ENCODE data around the gene DUSP28.
"Not testable (repeated sequence)": the region's sequence is repeated elsewhere in the genome, so short reads cannot be mapped to it uniquely, and the experiment has no call there.

Gene DUSP28

DNA sequence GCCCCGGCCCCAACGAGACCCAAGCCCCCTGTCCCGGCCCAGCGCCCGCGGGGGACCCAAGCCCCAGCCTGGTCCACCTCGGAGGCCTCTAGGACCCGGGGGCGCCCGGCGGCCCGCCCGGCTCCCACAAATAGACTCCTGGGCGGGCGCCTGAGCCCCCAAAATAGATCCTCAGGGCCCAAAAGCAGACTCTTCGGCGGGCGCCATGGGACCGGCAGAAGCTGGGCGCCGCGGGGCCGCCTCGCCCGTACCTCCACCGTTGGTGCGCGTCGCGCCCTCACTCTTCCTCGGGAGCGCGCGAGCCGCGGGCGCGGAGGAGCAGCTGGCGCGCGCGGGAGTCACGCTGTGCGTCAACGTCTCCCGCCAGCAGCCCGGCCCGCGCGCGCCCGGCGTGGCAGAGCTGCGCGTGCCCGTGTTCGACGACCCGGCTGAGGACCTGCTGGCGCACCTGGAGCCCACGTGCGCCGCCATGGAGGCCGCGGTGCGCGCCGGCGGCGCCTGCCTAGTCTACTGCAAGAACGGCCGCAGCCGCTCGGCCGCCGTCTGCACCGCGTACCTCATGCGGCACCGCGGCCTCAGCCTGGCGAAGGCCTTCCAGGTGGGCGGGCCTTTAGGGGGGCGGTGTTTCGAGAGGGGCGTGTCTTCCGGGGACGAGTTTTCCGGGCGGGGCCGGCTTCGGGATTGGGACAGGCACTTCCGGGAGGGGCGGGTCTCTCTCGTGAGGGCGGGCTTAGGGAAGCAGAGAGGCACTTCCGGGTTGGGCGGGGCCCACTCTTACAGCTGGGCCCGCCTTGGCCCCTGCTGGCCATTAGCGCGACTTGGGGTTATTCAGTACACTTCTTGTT, 545 bp downstream of the DUSP28 start (continued):
- no peak for TF ChIP-seq ZNF792 (tag by site-specific recombination; IDR thresholded peaks at IDR 0.05)
- TF ChIP-seq ZNF394 (tag by site-specific recombination; IDR thresholded peaks at IDR 0.05; ENCODE audit: borderline replicate concordance), result 0 out of 2 replicates have a peak, but pooled peaks have one; percentile 23
- TF ChIP-seq YY1 (tag by site-specific recombination; IDR thresholded peaks at IDR 0.05), result peak; percentile 35; the same call in 1 of the 2 replicates

DNA sequence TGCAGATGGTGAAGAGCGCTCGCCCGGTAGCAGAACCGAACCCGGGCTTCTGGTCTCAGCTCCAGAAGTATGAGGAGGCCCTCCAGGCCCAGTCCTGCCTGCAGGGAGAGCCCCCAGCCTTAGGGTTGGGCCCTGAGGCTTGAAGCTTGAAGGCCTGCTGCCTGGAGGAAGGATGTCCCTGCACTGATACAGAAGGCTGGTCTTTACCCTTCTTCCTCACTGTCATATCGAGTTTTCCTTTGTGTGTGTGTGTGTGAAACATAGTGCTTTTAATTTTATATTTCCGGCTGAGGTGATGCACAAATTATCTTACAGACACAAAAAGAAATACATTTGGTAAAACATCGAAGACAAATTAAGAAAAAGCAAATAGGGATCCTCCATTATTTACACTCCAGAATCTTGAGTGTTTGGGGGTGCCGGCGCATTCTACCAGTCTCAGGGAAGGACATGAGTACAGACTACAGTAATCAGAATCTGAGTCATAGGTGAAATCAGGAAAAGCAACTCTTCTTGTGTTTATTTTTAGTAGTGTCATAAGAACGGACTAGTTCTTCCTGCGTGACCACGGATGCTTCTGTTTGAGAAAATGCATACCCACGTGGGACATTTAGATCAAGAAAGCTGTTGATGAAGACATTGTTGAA, 1.3 kb downstream of the DUSP28 start:
- ChIA-PET POLR2A (interaction anchor here (0.9 to 1.8 kb wide), 6 partner anchors 9 to 536 kb away, joined by 3 to 53 read pairs (median 5); partner anchors contain the start of genes CAPN10 and NDUFA10), CTCF (interaction anchor here (1.7 kb wide), 1 partner anchor 26 kb away, joined by 4 read pairs; no protein-coding TSS in a partner anchor)
- H3K36me3 ChIP-seq (ENCODE audit: control insufficient read depth in 2 of 2, insufficient read depth in 1 of 2, low read length in 2 of 2), result peaks cover 0 to 29% of the 10 kb centered on the region in 2 experiments; a peak in 1 of 3 replicates
- TF ChIP-seq, protein P1, sequence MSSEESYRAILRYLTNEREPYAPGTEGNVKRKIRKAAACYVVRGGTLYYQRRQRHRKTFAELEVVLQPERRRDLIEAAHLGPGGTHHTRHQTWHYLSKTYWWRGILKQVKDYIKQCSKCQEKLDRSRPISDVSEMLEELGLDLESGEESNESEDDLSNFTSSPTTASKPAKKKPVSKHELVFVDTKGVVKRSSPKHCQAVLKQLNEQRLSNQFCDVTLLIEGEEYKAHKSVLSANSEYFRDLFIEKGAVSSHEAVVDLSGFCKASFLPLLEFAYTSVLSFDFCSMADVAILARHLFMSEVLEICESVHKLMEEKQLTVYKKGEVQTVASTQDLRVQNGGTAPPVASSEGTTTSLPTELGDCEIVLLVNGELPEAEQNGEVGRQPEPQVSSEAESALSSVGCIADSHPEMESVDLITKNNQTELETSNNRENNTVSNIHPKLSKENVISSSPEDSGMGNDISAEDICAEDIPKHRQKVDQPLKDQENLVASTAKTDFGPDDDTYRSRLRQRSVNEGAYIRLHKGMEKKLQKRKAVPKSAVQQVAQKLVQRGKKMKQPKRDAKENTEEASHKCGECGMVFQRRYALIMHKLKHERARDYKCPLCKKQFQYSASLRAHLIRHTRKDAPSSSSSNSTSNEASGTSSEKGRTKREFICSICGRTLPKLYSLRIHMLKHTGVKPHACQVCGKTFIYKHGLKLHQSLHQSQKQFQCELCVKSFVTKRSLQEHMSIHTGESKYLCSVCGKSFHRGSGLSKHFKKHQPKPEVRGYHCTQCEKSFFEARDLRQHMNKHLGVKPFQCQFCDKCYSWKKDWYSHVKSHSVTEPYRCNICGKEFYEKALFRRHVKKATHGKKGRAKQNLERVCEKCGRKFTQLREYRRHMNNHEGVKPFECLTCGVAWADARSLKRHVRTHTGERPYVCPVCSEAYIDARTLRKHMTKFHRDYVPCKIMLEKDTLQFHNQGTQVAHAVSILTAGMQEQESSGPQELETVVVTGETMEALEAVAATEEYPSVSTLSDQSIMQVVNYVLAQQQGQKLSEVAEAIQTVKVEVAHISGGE (tag by site-specific recombination; conservative IDR thresholded peaks at IDR 0.05; ENCODE audit: low read depth), result 0 out of 2 replicates have a peak, but pooled peaks have one; percentile 7
- TF ChIP-seq ZBTB20 (tag by site-specific recombination; IDR thresholded peaks at IDR 0.05), result peak; percentile 28; the same call in 1 of the 2 replicates
- TF ChIP-seq ZNF175 (tag by site-specific recombination; IDR thresholded peaks at IDR 0.05), result no peak
- no peak for TF ChIP-seq OSR2 (tag by site-specific recombination; IDR thresholded peaks at IDR 0.05)
- no peak for TF ChIP-seq KLF16 (tag by site-specific recombination; IDR thresholded peaks at IDR 0.05)
- TF ChIP-seq ZNF501 (tag by site-specific recombination; IDR thresholded peaks at IDR 0.05), result no peak
- TF ChIP-seq, protein P2, sequence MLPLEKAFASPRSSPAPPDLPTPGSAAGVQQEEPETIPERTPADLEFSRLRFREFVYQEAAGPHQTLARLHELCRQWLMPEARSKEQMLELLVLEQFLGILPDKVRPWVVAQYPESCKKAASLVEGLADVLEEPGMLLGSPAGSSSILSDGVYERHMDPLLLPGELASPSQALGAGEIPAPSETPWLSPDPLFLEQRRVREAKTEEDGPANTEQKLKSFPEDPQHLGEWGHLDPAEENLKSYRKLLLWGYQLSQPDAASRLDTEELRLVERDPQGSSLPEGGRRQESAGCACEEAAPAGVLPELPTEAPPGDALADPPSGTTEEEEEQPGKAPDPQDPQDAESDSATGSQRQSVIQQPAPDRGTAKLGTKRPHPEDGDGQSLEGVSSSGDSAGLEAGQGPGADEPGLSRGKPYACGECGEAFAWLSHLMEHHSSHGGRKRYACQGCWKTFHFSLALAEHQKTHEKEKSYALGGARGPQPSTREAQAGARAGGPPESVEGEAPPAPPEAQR (tag by site-specific recombination; IDR thresholded peaks at IDR 0.05), result no peak
- TF ChIP-seq, protein P3, sequence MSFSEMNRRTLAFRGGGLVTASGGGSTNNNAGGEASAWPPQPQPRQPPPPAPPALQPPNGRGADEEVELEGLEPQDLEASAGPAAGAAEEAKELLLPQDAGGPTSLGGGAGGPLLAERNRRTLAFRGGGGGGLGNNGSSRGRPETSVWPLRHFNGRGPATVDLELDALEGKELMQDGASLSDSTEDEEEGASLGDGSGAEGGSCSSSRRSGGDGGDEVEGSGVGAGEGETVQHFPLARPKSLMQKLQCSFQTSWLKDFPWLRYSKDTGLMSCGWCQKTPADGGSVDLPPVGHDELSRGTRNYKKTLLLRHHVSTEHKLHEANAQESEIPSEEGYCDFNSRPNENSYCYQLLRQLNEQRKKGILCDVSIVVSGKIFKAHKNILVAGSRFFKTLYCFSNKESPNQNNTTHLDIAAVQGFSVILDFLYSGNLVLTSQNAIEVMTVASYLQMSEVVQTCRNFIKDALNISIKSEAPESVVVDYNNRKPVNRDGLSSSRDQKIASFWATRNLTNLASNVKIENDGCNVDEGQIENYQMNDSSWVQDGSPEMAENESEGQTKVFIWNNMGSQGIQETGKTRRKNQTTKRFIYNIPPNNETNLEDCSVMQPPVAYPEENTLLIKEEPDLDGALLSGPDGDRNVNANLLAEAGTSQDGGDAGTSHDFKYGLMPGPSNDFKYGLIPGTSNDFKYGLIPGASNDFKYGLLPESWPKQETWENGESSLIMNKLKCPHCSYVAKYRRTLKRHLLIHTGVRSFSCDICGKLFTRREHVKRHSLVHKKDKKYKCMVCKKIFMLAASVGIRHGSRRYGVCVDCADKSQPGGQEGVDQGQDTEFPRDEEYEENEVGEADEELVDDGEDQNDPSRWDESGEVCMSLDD (tag by site-specific recombination; IDR thresholded peaks at IDR 0.05), result no peak
- 0 out of 2 replicates have a peak, but pooled peaks have one; percentile 18 for TF ChIP-seq SP7 (tag by site-specific recombination; IDR thresholded peaks at IDR 0.05)
- TF ChIP-seq ZFP37 (tag by site-specific recombination; IDR thresholded peaks at IDR 0.05), result no peak
- no peak for TF ChIP-seq YY2 (tag by site-specific recombination; IDR thresholded peaks at IDR 0.05)
- TF ChIP-seq ZNF660 (tag by site-specific recombination; IDR thresholded peaks at IDR 0.05), result no peak
- no peak for TF ChIP-seq GLI2 (tag by site-specific recombination; IDR thresholded peaks at IDR 0.05; ENCODE audit: borderline replicate concordance, low read depth)
- TF ChIP-seq ZNF140 (tag by site-specific recombination; IDR thresholded peaks at IDR 0.05), result no peak
- TF ChIP-seq SP3 (tag by site-specific recombination; IDR thresholded peaks at IDR 0.05), result peak; percentile 3; the same call in 1 of the 2 replicates
- peaks cover 5% of the 10 kb centered on the region for H3K4me1 ChIP-seq (ENCODE audit: control insufficient read depth, insufficient read depth, low read length)
- H3K4me3 ChIP-seq (ENCODE audit: low read depth, low read length), result peak overlapping the region; percentile 48
- no peaks in the 10 kb centered on the region for H3K9me3 ChIP-seq (ENCODE audit: control insufficient read depth, insufficient read depth, low read depth, low read length)
- no peak overlapping the region; the same call in 1 of the 2 replicates for H3K27ac ChIP-seq (ENCODE audit: extremely low read depth, low read depth, low read length)

DNA sequence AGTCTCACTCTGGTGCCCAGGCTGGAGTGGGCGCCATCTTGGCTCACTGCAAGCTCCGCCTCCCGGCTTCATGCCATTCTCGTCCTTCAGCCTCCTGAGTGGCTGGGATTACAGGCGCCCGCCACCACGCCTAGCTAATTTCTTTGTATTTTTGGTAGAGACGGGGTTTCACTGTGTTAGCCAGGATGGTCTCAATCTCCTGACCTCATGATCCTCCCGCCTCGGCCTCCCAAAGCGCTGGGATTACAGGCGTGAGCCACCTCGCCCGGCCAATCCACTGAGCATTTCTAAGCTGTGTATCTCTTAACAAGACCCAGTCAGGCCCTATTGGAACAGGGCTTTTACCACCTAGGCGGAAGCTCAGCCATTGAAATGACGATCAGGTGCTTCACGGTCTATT, 3.1 kb downstream of the DUSP28 start:
- not testable (repeated sequence) for H3K4me3 ChIP-seq (ENCODE audit: low read depth, low read length); H3K9me3 ChIP-seq (ENCODE audit: control insufficient read depth, insufficient read depth, low read depth, low read length); H3K27ac ChIP-seq (ENCODE audit: extremely low read depth, low read depth, low read length); H3K4me1 ChIP-seq (ENCODE audit: control insufficient read depth, insufficient read depth, low read length)
- peaks cover 0 to 27% of the 10 kb centered on the region in 2 experiments; a peak in 1 of 3 replicates for H3K36me3 ChIP-seq (ENCODE audit: control insufficient read depth in 2 of 2, insufficient read depth in 1 of 2, low read length in 2 of 2)
- POLR2A ChIA-PET, result interaction anchor here (0.7 to 1.7 kb wide), 2 partner anchors 23 to 42 kb away, joined by 3 to 9 read pairs; partner anchors contain the start of gene CAPN10
- CTCF ChIA-PET, result interaction anchor here (0.6 to 1.5 kb wide), 2 partner anchors 15 to 49 kb away, joined by 3 to 4 read pairs; no protein-coding TSS in a partner anchor

Measured in HEK293 (cell line).